Brain pericyte (primary cell): ENCODE results near the gene ITGAV.

Experiments
- DNase-seq: peaks from one replicate; pipeline ENCODE4 v3.0.0-alpha.2; 2012; ENCODE audit warnings: low read depth, low spot score

Gene ITGAV

DNA sequence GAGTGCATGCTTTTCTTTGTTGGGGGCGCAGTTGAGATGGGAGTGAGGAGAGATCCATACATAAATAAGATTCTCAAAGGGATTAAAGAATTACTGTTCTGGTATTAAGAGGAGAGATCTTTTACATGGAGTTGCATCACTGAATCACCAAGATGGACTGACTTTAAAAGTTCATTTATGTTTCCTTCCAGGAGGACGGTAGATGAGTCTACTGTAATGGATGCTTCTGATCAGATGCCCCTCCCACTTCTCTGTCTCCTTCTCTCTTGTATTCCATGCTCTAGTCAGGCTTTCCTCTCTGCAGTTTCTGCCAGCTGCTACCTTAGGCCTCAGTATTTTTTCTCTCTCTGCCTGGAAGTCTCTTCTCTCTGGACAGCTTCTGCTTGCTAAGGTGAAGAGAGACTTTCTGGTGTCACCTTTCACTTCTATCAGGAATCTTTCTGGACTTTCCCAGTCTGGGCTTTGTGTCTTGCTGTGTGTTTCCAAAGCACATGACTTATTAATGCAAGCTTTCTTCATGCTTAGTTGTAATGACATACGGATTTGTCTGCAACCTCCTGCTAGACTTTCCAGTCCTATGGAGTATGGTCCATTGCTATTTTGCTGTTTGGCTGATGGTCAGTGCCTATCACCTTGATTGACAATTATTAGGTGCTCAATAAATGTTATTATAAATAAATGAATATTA lies 127.6 kb downstream of the ITGAV start:
- DNase-seq = no peak

DNA sequence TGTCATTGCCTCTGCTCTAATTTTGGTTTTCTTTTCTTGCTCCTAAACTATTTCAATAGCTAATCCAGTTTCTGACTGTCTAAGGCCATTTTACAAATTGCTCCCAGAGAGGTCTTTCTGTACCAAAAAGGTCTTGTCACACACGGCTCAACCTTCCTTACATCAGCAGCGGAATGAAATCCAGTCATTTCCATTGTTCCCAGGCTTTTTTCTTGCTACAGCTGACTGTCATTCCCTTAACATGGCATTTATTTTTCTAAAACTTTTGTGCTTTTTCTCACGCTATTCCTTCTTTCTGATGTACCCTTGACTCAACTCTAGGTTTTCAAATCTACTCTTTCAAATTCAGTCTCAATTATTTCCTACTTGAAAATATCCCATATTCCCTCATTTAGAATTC lies 128.3 kb downstream of the ITGAV start:
- DNase-seq = no peak

DNA sequence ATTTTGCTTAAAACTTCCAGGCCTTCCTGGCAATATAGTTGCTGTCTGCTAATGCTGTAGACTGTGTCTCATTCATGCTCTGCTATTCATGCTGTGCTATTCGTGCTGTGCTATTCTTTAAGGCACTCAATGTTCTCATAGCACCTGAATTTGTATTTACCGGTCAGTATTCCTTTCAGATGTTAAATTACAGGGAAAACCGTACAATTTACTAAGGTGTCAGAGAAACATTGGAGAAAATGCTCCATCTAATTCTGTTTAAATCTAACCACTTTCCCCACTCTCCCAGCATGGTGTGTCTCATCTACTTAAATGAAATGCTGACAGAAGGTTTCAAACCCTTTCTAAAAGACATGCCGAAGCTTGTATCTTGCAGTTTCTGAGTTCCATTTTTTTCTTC lies 129.0 kb downstream of the ITGAV start:
- DNase-seq = no peak

DNA sequence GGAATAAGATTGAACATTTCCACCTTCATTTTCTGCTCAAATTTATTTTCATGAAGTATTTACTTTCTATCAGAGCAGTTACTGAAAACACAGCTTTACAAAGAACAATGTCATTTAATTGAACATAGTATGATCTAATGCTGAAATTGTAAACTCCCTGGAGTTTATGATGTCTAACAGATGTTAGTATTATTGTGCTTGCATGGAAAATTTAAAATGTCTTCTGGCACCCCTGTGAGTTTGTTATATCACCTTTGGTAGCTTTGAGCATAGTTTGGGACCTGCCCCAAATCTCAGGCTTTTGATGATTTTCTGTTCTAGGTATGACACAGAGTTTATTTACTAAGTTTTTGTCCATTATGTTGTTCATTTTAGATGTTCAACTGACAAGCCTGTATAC lies 132.1 kb downstream of the ITGAV start:
- DNase-seq = no peak

DNA sequence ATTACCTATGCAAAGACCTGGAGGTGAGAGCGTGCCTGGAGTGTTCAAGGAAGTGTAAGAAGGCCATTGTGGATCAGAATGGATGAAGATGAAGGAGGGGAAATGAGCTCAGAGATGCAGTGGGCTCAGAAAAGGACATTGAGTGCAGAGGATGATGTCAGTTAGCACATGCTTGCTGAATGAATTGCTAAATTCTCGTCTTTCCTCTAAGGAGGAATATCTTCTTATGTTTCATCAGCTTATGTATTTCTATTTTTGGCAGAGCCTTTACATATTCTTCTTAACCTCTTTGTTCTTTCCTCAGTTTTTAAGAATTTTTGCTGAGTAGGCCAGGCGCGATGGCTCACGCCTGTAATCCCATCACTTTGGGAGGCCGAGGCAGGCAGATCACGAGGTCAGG lies 134.9 kb downstream of the ITGAV start:
- DNase-seq = no peak

GRCh38 chr2:186725783-186726182 lies 135.9 kb downstream of the ITGAV start:
- DNase-seq = no peak

DNA sequence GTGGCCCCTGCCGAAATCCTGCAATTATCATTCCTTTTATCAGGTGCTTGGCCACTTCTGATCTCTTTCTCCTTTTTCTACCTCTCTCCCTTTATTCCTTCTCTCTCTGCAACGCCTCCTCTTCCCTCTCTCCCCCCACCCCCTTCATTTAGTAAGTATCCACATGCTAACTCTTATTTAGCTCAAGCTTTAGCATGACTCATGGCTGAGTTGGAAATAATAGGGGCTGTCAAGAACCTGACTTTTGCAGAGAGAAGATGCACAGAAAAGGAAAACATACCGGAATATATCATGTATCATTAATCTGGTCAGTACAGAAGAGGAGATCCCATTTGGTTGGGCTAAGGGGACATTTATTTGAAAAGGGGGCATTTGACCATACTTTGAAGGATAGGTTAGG lies 137.1 kb downstream of the ITGAV start:
- no peak for DNase-seq

DNA sequence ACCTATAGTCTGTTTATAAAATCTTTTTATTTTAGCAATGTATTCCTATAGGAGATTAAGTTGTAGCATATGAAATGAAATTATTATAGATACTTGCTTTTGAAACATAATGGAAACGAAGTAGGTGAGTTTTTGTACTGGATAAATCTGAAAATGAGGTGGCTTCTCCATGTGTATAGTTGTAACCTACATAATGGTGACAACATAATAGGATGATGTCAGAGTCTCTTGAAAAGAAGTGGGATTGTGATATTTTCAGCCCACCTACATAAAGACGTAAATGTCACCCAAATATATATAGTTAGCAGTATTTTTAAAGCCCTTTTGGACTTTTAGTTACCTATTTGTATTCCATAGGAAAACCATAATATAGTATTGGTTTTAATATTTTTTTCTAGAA lies 138.8 kb downstream of the ITGAV start:
- DNase-seq = no peak
